NCI-H526 treated with DMSO at 0.1 percent for 48 hours (cell line): ENCODE results near the gene HSBP1L1.

Experiments
- DNase-seq: peaks from one replicate; lab custom pipeline; 2025; lab: John Stamatoyannopoulos, UW

The HSBP1L1 gene

DNA sequence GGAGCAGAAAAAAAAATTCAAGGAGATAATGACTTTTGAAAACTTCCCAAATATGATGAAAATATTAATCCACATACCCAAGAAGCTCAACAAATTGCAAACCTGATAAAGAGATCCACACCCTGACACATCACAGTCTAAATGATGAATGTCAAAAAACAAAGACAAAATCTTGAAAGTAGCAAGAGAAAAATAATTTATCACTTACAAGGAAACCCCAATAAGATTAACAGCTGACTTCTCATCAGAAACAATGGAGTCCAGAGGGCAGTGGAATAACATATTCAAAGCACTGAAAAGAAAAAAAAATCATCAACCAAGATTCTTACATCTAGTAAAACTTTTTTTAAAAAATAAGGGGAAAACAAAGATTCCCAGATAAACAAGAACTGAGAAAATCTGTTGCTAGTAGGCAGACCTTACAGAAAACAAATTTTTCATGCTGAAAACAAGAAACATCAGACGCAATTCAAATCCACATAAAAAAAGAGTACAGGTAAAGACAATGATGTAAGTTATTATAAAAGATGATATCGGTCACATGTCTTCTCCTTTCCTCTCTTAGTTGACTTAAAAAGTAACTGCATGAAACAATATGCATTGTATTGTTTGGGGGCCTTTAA lies 34.3 kb upstream of the HSBP1L1 start:
- no peak for DNase-seq

GRCh38 chr18:79931475-79931874 lies 33.0 kb upstream of the HSBP1L1 start:
- DNase-seq: no peak

- no peak for DNase-seq
These were observed 31.5 kb upstream of the HSBP1L1 start for GRCh38 chr18:79932907-79933306.

DNA sequence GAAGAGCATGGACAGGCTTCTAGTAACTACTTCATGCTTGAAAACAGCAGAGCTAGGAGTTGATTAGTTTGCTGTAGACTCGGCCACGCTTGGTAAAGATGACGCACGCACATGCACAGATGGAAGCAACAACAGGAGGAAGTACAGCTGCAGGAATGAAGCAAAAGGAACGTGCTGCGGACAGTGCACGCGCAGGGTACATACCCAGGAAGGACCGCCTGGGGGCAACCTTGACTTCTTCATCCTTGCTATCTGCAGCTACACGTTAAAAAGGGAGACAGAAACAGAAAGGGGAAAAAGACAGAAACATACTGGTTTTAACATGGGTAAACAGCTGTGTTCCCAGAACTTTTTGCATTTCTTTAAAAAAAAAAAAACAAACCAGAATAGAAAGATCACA lies 30.7 kb upstream of the HSBP1L1 start:
- peak; percentile 71 for DNase-seq

- DNase-seq: peak; percentile 29
These were observed 29.9 kb upstream of the HSBP1L1 start for GRCh38 chr18:79934311-79935097.

DNA sequence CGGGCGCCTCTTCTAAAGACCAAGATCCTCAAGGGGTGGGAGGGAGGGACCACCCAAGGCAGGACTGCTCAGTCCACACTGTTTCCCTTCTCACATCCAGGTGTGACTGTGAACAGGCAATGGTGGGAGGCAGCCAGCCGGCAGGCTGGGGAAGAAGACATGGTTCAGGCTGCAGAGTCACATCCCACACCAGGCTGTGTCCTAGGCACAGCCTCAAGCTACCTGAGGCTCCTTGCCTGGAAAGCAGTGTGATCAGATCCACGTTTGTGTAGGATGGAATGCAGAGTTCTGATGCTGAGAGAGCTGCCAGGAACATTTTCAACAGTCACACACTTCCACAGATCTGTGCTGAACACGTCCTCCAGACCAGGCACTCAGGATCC lies 29.4 kb upstream of the HSBP1L1 start:
- no peak for DNase-seq

- no peak for DNase-seq
These were observed 28.9 kb upstream of the HSBP1L1 start for GRCh38 chr18:79935499-79935898.

GRCh38 chr18:79935925-79936324 lies 28.5 kb upstream of the HSBP1L1 start:
- no peak for DNase-seq

- DNase-seq: no peak
These were observed 27.8 kb upstream of the HSBP1L1 start for GRCh38 chr18:79936641-79937040.

- no peak for DNase-seq
These were observed 27.2 kb upstream of the HSBP1L1 start for GRCh38 chr18:79937103-79937860.

DNA sequence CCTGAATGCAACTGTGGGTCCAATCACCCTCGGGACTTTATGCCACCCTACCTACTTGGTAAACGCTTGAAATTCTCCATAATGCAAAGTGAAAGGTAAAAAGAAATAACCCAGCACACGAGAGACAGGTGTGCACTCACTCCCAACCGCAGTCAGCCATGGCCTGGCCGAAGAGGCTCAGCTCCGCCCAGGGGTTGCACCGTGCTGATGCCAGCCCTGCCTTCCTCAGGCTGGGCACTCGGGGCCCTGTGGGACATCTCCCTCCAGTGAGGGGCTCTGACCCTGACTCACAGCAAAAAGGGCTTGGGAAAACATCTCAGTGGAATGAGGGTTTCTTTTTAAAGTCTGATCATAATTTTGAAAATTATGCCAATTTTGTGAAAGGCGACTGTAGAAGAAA lies 26.2 kb upstream of the HSBP1L1 start:
- no peak for DNase-seq

DNA sequence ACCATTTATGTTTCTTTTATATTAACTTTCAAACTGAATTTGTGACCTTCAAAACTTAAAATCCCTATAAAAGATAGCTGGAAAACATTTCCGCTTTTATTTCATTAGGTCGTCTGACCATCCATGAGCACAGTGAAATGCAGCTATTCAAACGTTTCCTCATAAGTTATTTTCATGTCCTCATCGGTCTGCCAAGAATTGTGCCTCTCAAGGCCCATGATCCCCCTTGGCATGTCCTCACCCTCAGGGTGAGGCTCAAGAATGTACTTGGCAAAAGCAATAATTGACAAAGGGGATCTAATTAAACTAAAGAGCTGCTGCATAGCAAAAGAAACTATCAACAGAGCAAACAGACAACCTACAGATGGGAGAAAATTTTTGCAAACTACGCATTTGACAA lies 25.3 kb upstream of the HSBP1L1 start:
- no peak for DNase-seq

- DNase-seq: no peak
These were observed 24.2 kb upstream of the HSBP1L1 start for GRCh38 chr18:79940126-79940813.

DNA sequence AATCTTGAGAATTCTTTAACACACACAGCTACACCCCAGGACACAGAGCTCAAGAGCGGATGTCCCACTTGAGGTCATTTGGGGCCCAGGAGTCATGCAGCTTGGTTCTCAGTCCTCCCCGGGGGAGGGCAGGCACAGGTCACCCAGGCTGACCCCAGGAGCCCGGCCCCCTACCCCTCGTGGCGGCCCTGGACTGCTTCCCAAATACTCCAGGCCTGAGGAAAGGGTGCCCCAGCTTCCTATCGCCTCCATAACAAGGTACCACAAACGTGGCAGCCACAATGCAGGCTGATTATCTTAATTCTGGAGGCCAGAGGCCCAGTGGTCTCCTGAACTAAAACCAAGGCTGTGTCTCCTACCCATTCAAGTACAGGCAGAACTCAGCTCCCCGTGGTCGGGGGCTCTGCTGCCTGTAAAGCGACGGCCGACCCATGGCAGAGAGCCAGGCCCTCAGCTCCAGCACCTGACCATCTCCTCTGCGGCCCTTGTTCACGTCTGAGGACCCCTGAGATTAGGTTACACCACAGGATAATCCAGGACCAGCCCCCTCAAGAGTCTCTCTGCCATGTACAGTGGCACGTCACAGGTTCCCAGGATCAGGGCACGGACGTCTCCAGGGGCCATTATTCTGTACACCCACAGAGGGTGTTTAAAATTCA lies 23.5 kb upstream of the HSBP1L1 start:
- DNase-seq: no peak

GRCh38 chr18:79941473-79942119 lies 22.8 kb upstream of the HSBP1L1 start:
- DNase-seq: peak; percentile 24

- DNase-seq: no peak
These were observed 22.2 kb upstream of the HSBP1L1 start for GRCh38 chr18:79942211-79942610.

DNA sequence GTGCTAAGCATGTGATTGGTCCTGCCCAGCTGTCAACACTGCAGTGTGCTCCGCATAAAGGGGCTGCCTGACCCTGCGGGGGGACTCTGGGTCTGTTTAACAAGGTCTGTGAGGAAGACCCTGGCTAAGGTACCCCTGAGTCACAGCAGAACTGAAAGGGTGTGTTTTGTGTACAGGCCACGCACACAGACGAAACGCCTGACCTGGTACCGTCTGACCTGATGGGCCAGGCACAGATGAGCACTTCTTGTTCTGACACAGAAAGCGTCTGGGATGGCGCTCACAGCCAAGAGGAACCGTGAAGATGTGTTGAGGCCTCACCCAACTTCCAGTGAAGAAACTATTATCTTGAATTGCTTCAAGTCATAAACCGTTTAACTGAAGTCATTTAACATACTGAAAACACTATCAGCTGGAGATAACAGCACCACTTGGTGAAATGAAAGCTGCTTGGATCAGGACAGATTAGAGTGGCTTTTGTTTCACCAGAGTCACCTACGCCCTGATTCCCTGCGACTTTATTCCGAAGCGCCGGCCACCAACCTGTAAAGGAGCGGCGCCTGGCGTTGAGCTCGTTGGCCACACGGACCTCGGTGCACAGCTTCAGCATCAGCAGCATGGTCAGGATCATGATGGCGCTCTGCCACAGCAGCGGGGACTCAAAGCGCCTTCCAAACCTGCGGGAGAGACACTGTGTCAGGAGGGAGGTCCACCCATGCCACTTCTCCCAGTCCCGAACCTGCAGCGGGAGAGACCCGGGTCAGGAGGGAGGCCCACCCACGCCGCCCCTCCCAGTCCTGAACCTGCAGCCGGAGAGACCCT lies 21.4 kb upstream of the HSBP1L1 start:
- DNase-seq: no peak

DNA sequence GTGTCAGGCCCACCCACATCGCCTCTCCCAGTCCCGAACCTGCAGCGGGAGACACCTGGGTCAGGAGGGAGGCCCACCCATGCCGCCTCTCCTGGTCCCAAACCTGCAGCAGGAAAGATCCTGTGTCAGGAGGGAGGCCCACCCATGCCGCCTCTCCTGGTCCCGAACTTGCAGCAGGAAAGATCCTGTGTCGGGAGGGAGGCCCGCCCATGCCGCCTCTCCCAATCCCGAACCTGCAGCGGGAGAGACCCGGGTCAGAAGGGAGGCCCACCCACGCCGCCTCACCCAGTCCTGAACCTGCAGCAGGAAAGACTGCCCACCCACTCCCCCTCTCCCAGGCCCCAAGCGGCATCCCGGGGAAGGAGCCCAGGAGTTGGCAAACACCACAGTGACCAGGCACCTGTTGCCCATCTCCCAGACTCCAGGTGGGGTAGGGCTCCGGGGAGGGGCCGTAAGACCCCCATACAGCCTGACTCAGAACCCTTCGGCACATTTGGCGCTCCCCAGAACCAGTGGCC lies 20.8 kb upstream of the HSBP1L1 start:
- no peak for DNase-seq

DNA sequence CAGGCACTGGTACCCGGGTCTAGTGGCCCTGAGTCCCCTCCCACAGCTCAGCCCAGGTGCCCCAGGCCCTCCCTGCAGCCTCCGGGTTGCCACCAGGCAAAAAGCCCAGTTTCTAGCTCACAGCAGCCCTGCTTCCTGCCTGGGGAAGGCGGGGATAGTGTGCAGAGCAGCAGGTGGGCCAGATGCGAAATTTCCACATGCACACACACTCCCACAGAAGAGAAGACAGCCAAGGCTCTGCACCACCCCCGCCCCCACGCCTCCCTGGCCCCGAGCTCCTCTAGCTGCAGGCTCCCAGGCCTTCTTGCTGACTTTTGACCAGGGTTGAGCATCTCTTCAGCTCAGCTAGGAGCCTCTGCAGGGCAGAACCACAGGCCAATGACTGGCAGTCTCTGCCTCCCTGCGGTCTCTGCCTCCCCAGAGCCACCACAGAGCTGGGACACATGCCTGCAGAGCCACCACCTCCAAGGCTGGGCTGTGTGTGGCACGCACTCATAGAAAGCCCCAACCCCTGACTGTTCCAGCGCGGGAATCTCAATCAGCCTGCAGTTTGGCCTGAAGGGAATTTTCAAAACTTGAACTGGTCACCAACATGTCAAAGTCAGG lies 20.2 kb upstream of the HSBP1L1 start:
- no peak for DNase-seq

GRCh38 chr18:79944746-79945117 lies 19.7 kb upstream of the HSBP1L1 start:
- no peak for DNase-seq
